Brain pericyte (primary cell): ENCODE measurements around the gene CACNA2D2.

Experiments used
- DNase-seq: peaks from one replicate; pipeline ENCODE4 v3.0.0-alpha.2; 2012; ENCODE audit warnings: low read depth, low spot score

Gene CACNA2D2

GRCh38 chr3:50395070-50395860 lies 108.2 kb downstream of the CACNA2D2 start:
- DNase-seq = no peak

- DNase-seq = no peak
These were observed 110.4 kb downstream of the CACNA2D2 start for GRCh38 chr3:50393061-50393460.

GRCh38 chr3:50392101-50392715 lies 111.2 kb downstream of the CACNA2D2 start:
- DNase-seq = no peak

- DNase-seq = no peak
These were observed 112.8 kb downstream of the CACNA2D2 start for GRCh38 chr3:50390508-50391224.

GRCh38 chr3:50389414-50389767 lies 114.0 kb downstream of the CACNA2D2 start:
- DNase-seq = no peak

- DNase-seq = no peak
These were observed 114.6 kb downstream of the CACNA2D2 start for GRCh38 chr3:50388720-50389413.

- no peak for DNase-seq
These were observed 115.3 kb downstream of the CACNA2D2 start for GRCh38 chr3:50388016-50388719.

GRCh38 chr3:50385754-50386153 lies 117.7 kb downstream of the CACNA2D2 start:
- DNase-seq = no peak

- DNase-seq = no peak
These were observed 119.7 kb downstream of the CACNA2D2 start for GRCh38 chr3:50383750-50384149.

- no peak for DNase-seq
These were observed 120.7 kb downstream of the CACNA2D2 start for GRCh38 chr3:50382722-50383121.

- DNase-seq = no peak
These were observed 122.1 kb downstream of the CACNA2D2 start for GRCh38 chr3:50381383-50381782.

- DNase-seq = no peak
These were observed 122.9 kb downstream of the CACNA2D2 start for GRCh38 chr3:50380405-50381085.

GRCh38 chr3:50378757-50379156 lies 124.7 kb downstream of the CACNA2D2 start:
- no peak for DNase-seq

GRCh38 chr3:50378024-50378423 lies 125.4 kb downstream of the CACNA2D2 start:
- DNase-seq = no peak

- DNase-seq = no peak
These were observed 128.0 kb downstream of the CACNA2D2 start for GRCh38 chr3:50375258-50375931.

GRCh38 chr3:50374363-50375257 lies 128.8 kb downstream of the CACNA2D2 start:
- no peak for DNase-seq

- no peak for DNase-seq
These were observed 130.0 kb downstream of the CACNA2D2 start for GRCh38 chr3:50373146-50374051.

GRCh38 chr3:50372349-50372748 lies 131.1 kb downstream of the CACNA2D2 start:
- no peak for DNase-seq
